ENCODE results near the gene HELLS.
A peak's percentile ranks its signal among the peaks of the same experiment; 100 is the strongest.
"Not testable (repeated sequence)": the region's sequence is repeated elsewhere in the genome, so short reads cannot be mapped to it uniquely, and the experiment has no call there.

Gene HELLS

DNA sequence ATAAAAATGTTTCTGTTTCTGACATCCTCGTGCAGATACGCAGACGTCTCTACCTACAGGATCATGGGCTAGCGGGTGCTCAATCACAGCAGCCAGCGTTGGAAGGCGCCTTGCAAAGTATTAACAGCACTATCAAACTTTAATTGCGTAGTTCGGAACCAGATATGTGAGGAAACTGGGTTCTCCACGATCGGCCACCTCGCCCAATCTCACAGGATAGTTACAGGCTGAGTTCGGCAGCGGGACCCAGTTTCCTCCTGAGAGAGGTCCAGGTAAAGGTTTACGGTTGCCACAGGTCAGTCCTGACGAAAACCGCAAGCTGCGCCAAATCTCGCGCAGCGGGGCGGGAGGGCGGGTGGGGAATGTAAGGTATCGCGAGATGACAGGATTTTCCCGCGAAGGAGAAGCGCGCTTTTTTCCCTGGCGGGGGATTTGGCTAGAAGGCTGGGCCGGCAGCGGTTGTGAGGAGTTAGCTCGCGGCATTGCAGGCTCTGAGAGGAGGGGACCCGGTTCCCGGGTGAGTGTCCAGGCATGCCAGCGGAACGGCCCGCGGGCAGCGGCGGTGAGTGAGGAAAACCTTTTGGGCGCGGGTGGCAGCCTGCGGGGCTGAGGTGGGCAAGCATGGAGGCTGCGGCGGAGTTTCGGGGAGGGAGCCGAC lies at the start of gene HELLS:
Gene HELLS, plus strand, starts transcription at position 398 of the 658 bp plus-strand sequence. Its CDS starts 134 bp downstream, at position 532.
- DNase-seq (ENCODE audit: low read depth) = peak; percentile 76

DNA sequence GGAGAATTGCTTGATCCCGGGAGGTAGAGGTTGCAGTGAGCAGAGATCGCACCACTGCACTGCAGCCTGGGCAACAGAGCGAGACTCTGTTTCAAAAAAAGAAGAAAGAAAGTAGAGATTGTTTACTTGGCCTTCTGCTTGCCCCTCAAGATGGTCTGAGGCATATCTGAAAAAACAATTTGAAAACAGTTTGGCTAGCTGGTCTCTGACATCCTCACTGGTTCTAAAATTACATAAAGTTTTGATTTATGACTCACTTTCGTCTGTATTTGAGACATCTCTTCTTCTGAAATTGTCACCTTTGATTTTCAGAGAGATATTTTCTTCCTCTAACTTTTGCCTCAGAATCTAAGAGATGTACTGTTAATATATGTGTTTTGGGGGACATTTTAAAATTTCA lies 49.6 kb upstream of the HELLS start:
- DNase-seq (ENCODE audit: low read depth) = no peak

DNA sequence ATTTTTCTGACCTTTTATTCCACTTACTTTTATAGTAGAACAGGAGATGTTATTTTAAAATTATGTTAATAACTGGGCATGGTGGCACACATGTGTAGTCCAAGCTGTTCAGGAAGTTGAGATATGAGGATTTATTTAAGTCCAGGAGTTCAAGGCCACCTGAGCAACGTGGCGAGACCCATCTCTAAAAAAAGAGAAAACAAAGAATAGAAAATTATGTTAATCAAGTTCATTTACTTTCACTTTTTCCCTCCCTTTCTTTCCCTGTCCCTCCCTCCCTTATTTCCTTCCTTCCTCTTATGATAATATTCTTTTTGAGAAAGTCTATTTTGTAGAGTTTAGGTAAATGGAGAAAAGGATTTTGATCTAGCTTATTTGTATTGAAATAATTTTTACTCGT lies 48.9 kb upstream of the HELLS start:
- DNase-seq (ENCODE audit: low read depth) = no peak

DNA sequence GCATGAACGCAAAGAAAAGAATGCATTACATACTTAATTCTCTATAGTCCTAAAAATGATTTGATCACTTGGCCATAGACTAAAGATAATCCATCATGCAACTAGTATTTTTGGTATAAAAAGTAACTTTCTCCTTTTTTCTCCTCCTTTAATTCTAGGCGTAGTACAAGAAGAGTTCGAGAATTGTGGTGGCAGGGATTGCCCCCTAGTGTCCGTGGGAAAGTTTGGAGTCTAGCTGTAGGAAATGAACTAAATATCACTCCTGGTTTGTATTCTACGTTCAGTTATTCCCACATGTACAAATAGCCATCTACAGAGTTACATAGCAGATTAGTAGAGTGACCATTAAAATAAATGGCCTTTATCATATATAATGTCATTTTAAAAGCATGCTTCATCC lies 45.5 kb upstream of the HELLS start:
- DNase-seq (ENCODE audit: low read depth) = no peak

DNA sequence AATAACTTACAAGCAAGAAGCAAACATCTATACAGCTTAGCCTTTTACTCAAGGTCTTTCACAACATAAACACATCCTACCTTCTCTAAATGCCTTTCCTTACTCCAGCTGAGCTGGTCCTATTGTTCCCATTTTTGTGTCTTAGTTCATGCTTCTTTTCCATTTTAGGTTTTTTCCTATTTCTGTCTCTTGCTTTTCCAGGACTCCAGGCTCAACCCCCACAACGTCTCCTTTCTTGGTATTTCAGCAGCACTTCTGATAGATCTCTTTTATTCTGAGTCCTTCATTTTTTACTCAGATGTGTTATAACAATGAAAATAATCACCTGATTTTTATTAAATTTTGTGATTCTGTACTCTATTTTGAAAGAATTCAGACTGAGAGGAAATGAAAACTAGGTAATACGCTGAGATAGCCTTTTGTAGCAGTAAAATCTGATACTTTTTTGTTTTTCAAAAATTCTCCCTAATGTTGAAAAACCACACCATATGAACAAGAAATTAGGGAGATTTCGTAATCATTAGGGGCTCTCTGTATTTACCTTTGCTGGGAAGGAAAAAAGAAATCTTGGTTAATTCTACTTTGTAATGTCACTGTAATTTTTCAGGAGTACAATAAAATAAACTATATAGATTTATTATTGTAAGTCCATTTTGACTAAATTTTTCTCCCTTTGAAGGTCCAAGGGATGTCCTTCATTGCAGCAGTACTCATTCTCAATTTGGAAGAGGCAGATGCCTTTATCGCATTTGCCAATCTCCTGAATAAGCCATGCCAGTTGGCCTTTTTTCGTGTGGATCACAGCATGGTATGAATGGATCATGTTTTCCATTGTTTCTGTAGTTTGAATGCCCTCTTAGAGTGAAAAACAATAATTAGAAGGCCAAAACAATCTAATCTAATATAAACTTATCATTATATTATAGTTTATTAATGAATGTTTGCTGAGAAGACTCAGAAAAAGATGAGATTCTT lies 24.0 kb upstream of the HELLS start:
- no peak for DNase-seq (ENCODE audit: low read depth)

DNA sequence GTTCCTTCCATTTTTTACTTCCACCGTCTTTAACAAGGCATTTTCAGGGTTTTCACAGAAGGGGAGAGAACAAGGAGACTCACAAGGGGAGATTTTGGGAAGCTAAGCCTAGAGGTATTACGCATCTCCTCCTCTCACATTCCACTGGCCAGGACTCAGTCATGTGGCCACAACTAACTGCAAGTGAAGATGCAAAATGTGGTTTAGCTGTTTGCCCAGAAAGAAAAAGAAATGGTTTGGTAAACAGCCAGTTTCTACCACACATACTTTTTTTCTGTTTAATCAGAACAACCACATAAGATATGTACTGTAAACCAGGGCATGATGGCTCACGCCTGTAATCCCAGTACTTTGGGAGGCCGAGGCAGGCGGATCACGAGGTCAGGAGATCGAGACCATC lies 21.4 kb upstream of the HELLS start:
- DNase-seq (ENCODE audit: low read depth) = no peak

DNA sequence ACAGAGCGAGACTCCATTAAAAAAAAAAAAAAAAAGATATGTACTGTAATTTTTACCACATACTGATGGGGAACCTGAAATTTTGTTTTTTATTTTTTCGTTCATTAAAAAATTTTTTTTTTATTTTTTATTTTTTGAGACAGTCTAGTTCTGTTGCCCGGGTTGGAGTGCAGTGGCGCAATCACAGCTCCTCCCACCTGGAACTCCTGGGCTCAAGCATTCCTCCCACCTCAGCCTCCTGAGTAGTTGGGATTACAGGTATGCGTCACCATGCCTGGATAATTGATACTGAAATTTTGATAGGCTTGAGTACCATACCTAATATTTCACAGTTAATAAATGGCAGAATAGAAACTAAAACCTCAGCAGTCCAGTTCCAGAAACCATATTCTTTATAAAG lies 20.9 kb upstream of the HELLS start:
- no peak for DNase-seq (ENCODE audit: low read depth)

DNA sequence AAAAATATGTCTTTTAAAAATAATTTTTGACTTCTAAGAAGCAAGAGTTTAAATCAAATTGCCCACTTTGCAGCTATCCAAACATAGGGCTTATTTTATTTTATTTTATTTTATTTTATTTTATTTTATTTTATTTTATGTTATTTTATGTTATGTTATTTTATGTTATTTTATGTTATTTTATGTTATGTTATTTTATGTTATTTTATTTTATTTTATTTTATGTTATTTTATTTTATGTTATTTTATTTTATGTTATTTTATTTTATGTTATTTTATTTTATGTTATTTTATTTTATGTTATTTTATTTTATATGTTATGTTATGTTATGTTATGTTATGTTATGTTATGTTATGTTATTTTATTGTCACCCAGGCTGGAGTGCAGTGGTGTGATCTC lies 14.0 kb upstream of the HELLS start:
- DNase-seq (ENCODE audit: low read depth) = not testable (repeated sequence)

DNA sequence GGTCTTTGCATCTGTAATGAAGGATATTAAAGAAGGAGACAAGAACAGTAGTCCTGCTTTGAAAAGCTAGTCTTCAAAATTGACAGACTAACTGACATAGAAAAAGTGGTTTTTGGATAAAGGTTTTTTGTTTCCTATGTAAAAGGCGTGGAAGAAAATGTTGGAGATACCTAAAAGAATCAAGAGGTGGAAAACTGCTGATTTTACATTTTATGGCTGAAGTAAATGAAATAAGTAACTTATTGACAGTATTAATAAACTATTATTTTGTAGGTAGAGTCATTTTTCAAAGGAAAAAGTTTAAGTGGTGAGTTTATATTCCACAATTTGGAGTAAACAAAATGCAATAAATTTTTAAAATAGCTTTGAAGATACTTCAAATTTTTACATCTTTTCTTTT lies 12.6 kb upstream of the HELLS start:
- no peak for DNase-seq (ENCODE audit: low read depth)

DNA sequence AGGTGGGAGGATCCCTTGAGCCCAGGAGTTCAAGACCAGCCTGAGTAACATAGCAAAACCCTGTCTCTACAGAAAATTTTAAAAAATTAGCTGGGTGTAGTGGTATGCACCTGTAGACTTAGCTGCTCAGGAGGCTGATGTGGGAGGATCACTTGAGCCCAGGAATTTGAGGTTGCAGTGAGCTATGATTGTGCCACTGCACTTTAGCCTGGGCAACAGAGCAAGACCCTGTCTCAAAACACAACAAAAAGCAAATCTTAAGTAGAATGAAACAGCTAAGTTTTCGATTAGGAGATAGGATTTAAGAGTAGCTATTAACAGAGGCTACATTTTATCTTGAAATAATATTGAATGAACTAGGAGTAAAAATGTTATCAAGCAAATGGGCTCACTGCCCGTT lies 3.3 kb upstream of the HELLS start:
- not testable (repeated sequence) for DNase-seq (ENCODE audit: low read depth)

DNA sequence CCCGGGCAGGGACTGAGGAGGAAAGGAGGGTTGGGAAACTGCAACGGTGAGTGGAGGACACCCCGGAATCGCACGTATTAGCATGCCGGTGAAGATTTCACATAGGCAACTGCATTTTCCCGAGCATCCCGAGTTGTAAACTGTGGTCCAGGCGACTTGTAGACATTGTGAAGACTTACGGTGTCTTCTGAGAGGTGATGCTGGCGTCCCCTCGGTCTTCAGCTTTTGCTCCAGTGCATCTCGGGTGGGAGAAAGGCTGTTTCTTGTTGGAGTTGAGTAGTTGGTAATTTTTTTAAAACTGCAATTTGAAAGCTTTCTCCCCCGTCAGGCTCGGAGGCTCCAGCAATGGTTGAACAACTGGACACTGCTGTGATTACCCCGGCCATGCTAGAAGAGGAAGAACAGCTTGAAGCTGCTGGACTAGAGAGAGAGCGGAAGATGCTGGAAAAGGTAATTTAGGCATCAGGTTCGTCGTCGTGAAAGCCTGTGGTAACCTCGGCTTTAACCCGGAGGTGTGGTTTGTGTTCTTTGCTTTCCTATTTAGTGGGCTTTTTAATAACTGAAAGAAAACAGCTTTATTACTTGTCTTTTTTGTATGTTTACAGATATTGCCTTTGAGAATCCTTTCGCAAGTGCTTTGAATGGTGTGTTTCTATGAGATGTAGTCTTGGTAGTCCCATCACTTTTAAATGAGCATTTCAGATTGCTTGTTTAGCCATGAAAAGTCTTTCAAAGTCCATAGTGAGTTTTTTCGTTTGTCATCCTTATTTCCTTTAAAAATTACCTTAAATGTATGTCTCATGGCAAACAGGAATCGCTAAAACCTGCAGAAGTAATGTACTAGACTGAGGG lies 687 bp downstream of the HELLS start:
- no peak for DNase-seq (ENCODE audit: low read depth)

DNA sequence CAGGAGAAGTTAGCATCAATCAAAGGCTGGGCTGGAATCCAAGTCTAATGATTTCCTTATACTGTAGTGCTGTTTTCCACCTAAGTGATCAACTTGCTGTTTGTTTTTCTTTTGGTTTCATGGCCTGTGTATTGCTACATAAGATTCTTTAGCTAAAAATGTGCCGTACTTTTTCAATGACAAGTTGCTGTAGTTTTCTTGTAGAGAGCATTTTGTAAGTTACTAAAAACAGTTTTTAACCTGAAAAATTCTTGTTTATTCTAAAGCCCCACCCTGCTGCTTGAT lies 1.3 kb downstream of the HELLS start:
- no peak for DNase-seq (ENCODE audit: low read depth)

DNA sequence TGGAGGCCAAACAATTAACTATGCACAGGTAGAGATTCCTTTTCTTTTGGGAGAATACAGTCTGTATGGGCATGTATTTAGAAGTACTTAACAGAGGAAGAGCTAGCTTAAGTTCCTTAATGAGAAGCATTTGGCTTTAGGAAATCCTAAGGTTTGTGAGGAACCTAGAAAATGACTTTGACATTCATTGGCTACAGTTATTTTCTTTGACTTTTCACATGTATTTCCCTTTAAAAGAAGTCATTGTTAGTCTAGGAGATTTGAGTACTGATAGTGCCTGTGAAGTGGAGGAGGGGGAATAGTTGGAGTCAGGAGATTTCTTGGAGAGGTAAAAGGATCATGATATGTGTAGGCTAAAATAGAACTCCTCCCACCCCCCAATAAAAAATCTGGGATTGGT lies 3.6 kb downstream of the HELLS start:
- DNase-seq (ENCODE audit: low read depth) = no peak

DNA sequence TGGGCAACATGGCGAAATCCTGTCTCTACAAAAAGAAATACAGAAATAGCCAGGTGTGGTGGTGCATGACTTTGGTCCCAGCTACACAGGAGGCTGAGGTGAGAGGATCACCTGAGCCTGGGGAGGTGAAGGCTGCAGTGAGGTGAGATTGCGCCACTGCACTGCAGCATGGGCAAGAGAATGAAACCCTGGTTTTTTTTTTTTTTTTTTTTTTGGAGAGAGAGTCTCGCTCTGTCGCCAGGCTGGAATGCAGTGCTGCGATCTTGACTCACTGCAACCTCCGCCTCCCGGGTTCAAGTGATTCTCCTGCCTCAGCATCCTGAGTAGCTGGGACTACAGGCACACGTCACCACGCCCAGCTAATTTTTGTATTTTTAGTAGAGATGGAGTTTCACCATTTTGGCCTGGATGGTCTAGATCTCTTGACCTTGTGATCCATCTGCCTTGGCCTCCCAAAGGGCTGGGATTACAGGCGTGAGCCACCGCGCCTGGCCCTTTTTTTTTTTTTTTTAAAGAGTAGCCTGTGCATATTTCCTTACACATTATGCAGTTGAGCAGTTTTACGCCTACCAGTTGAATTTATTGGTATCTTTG lies 22.2 kb downstream of the HELLS start:
- DNase-seq (ENCODE audit: low read depth) = not testable (repeated sequence)

DNA sequence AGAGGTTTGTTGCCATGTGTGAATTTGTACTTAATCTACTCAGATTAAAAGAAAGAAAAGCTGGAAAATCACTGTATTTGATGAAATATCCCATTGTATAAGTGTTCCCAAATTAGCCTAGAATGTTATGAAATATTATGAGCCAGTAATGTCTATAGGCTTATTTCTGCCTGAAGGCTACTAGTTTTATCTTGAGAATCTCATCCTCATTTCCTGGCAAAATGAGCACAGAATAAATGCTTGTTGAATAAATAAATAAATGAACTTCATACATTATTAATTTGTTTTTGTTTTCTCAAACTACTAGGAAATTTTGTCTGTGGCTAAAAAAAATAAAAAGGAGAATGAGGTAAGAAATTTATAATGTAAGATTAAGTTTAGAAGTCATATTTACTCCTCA lies 25.5 kb downstream of the HELLS start:
- no peak for DNase-seq (ENCODE audit: low read depth)

DNA sequence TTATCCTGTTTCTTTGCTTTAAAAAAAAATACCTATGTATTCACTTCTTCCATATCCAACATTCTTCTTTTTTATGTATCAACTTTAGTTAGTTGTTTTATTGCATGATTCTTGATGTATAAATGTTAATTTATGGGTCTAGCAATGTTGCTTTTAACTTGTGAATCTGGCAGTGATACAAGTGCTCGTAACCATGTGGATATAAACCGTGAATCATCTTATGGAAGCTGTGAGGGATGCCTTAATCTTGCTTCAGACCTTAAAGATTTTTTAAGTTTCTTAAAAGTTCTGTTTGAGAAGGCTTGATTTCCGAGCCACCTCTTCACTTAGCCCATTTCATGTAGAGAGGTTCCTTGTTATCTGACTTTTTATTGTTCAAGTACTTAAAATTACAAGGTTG lies 25.9 kb downstream of the HELLS start:
- DNase-seq (ENCODE audit: low read depth) = no peak

DNA sequence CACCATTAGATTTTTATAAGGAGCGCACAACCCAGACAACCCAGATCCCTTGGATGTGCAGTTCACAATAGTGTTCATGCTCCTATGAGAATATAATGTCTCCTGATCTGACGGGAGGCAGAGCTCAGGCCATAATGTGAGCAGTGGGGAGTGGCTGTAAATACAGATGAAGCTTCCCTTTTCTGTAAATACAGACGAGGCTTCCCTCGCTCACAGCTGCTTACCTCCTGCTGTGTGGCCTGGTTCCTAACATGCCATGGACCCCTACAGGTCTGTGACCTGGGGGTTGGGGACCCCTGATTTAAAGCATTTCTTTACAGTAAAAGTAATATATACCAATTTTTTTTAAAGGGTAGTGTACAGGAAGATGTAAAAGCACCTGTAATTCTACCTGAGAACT lies 33.2 kb downstream of the HELLS start:
- no peak for DNase-seq (ENCODE audit: low read depth)

DNA sequence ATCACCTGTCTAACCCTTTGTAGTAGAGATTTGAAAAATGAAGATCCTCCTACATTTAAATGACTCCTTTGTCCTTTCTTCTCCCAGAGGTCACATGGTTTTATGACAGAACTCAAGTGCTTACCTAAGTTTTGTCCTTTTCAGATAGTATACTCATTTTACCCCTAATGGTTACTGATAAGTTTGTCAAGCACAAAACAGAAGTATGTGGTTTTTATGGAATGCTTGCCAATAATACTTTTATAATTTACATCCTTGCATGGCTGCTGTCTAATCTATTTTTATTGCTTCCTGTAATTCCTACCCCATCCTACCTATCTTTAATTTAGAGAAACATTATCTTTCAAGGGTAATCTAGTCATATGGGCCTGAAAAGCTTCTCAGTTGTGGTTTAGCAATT lies 37.5 kb downstream of the HELLS start:
- no peak for DNase-seq (ENCODE audit: low read depth)

DNA sequence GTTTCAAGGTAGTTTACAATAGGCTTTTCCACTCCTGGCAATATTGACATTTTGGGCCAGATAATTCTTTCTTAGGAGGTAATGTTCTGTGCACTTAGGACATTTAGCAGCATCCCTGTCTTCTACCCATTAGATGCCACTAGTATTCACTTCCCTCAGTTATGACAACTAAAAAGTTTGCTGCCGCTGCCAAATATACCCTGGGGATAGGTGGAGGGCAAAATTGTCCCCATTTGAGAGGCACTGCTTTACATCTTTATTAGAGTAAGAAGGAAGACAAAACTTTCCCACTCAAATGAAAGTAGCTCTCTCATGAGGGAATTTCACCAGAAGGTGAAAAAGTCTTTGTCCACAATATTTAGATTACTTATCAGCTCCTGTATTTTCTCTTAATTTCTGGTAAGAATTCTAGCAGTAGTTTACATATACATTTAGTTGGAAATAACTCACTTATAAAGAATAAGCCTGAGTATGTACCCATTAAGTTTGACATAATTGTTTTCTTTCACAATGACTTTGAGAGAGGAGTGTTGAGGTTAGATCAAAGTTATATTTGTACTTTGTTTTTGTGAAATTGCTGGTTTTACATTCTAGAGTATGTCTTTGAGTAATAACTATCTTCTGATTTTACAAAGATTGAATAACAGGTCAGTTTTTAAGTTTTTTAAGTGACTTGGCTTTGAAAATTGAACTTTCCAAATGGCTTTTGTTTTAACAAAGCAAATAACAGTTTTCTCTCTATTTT lies 46.0 kb downstream of the HELLS start:
- no peak for DNase-seq (ENCODE audit: low read depth)

DNA sequence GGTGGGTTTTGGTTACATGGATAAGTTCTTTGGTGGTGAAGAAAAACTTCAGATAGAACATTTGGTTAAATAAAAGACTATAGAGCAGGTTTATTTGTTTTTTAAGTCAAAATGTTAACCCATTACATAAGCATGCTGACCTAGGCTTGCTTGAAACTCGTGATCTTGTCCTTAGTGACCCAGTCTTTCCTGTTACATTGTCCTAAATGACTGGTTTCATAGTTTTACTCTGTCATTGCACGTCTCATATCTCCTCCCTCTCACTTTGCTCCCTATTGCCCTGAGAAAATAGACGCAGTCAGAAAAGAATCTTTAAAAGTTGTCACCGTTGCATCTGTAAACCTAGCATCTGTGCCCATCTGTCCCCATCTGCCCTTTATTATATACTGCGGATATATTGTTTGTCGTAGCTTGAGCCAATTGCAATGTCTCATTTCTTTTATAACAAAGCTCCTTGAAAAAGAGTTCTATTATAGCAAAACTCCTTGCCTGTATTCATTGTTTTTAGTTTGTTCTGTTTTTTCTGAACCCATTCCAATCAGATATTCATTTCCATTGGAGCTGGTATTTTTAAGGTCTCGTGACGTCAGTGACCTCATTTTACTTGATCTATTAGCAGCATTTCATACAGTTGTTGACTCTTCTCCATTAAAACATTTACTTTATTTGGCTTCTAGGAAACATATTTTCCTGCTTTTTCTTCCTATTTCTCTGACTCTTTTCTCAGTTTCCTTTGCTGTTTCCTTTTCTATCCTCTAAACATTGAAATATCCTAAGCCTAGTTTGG lies 57.3 kb downstream of the HELLS start:
- no peak for DNase-seq (ENCODE audit: low read depth)

DNA sequence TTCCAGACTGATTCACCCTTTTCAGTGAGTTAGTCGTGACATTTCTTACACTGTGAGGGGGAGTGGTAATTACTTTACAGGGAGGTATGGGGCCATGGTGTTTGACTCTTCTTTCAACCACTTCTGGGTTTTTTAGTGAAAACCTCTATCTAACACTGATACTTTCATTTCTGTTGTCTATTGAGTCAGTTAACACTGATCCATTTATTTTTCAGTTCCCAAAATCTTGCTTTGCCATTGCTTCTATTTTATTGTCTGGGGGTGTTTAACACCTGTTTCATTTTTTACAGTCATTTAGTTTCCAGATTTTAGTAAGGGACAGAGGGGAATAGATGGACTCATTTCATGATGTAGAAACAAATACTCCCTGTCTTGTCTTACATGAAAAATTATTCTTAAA lies 61.5 kb downstream of the HELLS start:
- no peak for DNase-seq (ENCODE audit: low read depth)
